K562 treated with DMSO at 1 percent for 4 hours (cell line): ENCODE results near the gene HOXD4. TPM values are rescaled to one million over a fixed set of nuclear protein-coding genes. Genes with fewer than 3 reads are reported as not detected.

Experiments
- total RNA-seq: library from RNA; unstranded; fragments of 300-600 nt; gene quantifications from 2 replicates; pipeline ENCODE4 v1.2.3, GENCODE V29; 2022; ENCODE audit not compliant: insufficient read depth

The HOXD4 gene
- total RNA-seq, result not detected in 2 replicates

GRCh38 chr2:176151442-176152287, at the start of gene HOXD4:
Gene HOXD4 (plus strand): TSS chr2:176151550. CDS start chr2:176151634, 84 bp downstream.

GRCh38 chr2:176106581-176107539, 44.5 kb upstream of the HOXD4 start, which contains the start of gene HOXD11:
Gene HOXD11 (plus strand): TSS chr2:176107280. CDS start chr2:176107356, 76 bp downstream.

GRCh38 chr2:176115883-176116813, 35.2 kb upstream of the HOXD4 start, which contains the start of gene HOXD10:
Gene HOXD10 (plus strand): TSS chr2:176116778. CDS start chr2:176116834, 56 bp downstream.

GRCh38 chr2:176122683-176123410, 28.5 kb upstream of the HOXD4 start, which contains the start of gene HOXD9:
Gene HOXD9 (plus strand): TSS chr2:176122719. CDS start chr2:176122769, 50 bp downstream.

GRCh38 chr2:176128982-176129796, 22.2 kb upstream of the HOXD4 start, which contains the start of gene HOXD8:
Gene HOXD8 (plus strand): TSS chr2:176129705. CDS start chr2:176130367, 662 bp downstream.

GRCh38 chr2:176156807-176157498, 5.6 kb downstream of the HOXD4 start, which contains the start of gene HOXD3:
Gene HOXD3 (plus strand): TSS chr2:176157307. CDS start chr2:176169115, 11,808 bp downstream.

GRCh38 chr2:176187899-176188773, 36.8 kb downstream of the HOXD4 start, which contains the start of gene HOXD1:
Gene HOXD1 (plus strand): TSS chr2:176188668. CDS start chr2:176188802, 134 bp downstream.

Other genes starting within 250 kb of the HOXD4 start
- gene LNPK, start 149.3 kb upstream of the HOXD4 start, total RNA-seq, result 12.8 and 16.2 TPM in 2 replicates
- gene EVX2, start 67.6 kb upstream of the HOXD4 start, total RNA-seq, result not detected in 2 replicates
- not detected in 2 replicates for gene HOXD13, start 58.8 kb upstream of the HOXD4 start, total RNA-seq
- not detected in 2 replicates for gene HOXD12, start 51.8 kb upstream of the HOXD4 start, total RNA-seq
- gene HOXD11, start 44.3 kb upstream of the HOXD4 start, total RNA-seq, result not detected in 2 replicates
- gene HOXD10, start 34.8 kb upstream of the HOXD4 start, total RNA-seq, result not detected in 2 replicates
- not detected in 2 replicates for gene HOXD9, start 28.8 kb upstream of the HOXD4 start, total RNA-seq
- not detected in 2 replicates for gene HOXD8, start 21.8 kb upstream of the HOXD4 start, total RNA-seq
- not detected in 2 replicates for gene HOXD3, start 5.8 kb downstream of the HOXD4 start, total RNA-seq
- gene HOXD1, start 37.1 kb downstream of the HOXD4 start, total RNA-seq, result not detected in 2 replicates
- gene MTX2, start 117.9 kb downstream of the HOXD4 start, total RNA-seq, result 43.4 and 54.9 TPM in 2 replicates